Fibroblast of lung (primary cell): Measurements from ENCODE around the gene TTLL12. TPM values are rescaled to one million over a fixed set of nuclear protein-coding genes. Genes with fewer than 3 reads are reported as not detected.

ENCODE experiments used
- DNase-seq, 2 donors: peaks; one replicate each; pipeline versions ENCODE4 v3.0.0 to v3.0.0-alpha.2; 2010; ENCODE audit warnings: low read depth in 2 of 2
- H2AFZ ChIP-seq: 2 replicates; pipeline ENCODE4 v1.5.1; 2012; ENCODE audit warnings: low read length, control low read depth, inconsistent platforms
- H3K27ac ChIP-seq: 2 replicates; pipeline ENCODE4 v1.5.1; 2011; ENCODE audit warnings: low read length, control low read depth; ENCODE audit not compliant: insufficient read depth
- H3K27me3 ChIP-seq: 2 replicates; pipeline ENCODE4 v1.5.1; 2011; ENCODE audit warnings: mild to moderate bottlenecking, low read length; ENCODE audit not compliant: control insufficient read depth, insufficient read depth
- H3K36me3 ChIP-seq: 2 replicates; pipeline ENCODE4 v1.5.1; 2011; ENCODE audit warnings: low read length; ENCODE audit not compliant: control insufficient read depth, insufficient read depth
- H3K4me1 ChIP-seq: 2 replicates; pipeline ENCODE4 v1.5.1; 2011; ENCODE audit warnings: low read length; ENCODE audit not compliant: control insufficient read depth, insufficient read depth; ENCODE audit errors: extremely low read depth
- H3K4me2 ChIP-seq: 2 replicates; pipeline ENCODE4 v1.5.1; 2011; ENCODE audit warnings: low read length, control low read depth; ENCODE audit not compliant: insufficient read depth; ENCODE audit errors: extremely low read depth
- H3K4me3 ChIP-seq, 4 experiments: fragments of 200-600 bp in 1 of 4; sonication (generic) in 1 of 4; replicated peaks in 1 of 4; 2 replicates each; pipeline ENCODE4 v1.5.1; 2011 to 2016; ENCODE audit warnings: low read length in 4 of 4, low read depth in 3 of 4, mild to moderate bottlenecking in 3 of 4, control low read depth in 2 of 4, inconsistent platforms in 1 of 4, mixed read lengths in 1 of 4; ENCODE audit not compliant: insufficient read depth in 1 of 4; ENCODE audit errors: control extremely low read depth in 1 of 4
- H3K79me2 ChIP-seq: 2 replicates; pipeline ENCODE4 v1.5.1; 2012; ENCODE audit warnings: mild to moderate bottlenecking, low read length, inconsistent platforms; ENCODE audit not compliant: control insufficient read depth, insufficient read depth
- H3K9ac ChIP-seq: 2 replicates; pipeline ENCODE4 v1.5.1; 2011; ENCODE audit warnings: mild to moderate bottlenecking, low read length, control low read depth; ENCODE audit not compliant: insufficient read depth
- H3K9me3 ChIP-seq: 2 replicates; pipeline ENCODE4 v1.5.1; 2012; ENCODE audit warnings: low read depth, low read length; ENCODE audit not compliant: control insufficient read depth, insufficient read depth
- H4K20me1 ChIP-seq: 2 replicates; pipeline ENCODE4 v1.5.1; 2011; ENCODE audit warnings: low read length; ENCODE audit not compliant: control insufficient read depth, insufficient read depth; ENCODE audit errors: extremely low read depth
- CTCF ChIP-seq, 2 donors: IDR thresholded peaks in 1 of 2; conservative IDR thresholded peaks in 1 of 2; 1 replicate in 1 of 2; 2 replicates in 1 of 2; pipeline ENCODE4 v1.5.1; 2011 to 2012; ENCODE audit warnings: low read length in 2 of 2, control low read depth in 1 of 2, inconsistent platforms in 1 of 2, low read depth in 1 of 2, mild to moderate bottlenecking in 1 of 2
- EZH2 ChIP-seq: IDR thresholded peaks from 2 replicates; pipeline ENCODE4 v1.5.1; 2012; ENCODE audit warnings: low read length, control low read depth, mild to moderate bottlenecking; ENCODE audit errors: missing control alignments
- polyA plus RNA-seq, 2 donors: library from polyadenylated mRNA; depleted of rRNA in 1 of 2; stranded (reverse) in 1 of 2; unstranded in 1 of 2; fragments of >200 nt; gene quantifications; 2 replicates each; pipeline ENCODE4 v1.2.1, GENCODE V29; 2011 to 2012; ENCODE audit warnings: missing spikeins in 1 of 2
- total RNA-seq: library from RNA; depleted of rRNA; stranded (reverse); fragments of >200 nt; gene quantifications from 2 replicates; pipeline ENCODE4 v1.2.1, GENCODE V29; 2014

Gene TTLL12
- total and polyA plus RNA-seq, 2 donors (not counting 1 experiment from before 2014, with no cell fraction given): 6.0 to 14.7 TPM

DNA sequence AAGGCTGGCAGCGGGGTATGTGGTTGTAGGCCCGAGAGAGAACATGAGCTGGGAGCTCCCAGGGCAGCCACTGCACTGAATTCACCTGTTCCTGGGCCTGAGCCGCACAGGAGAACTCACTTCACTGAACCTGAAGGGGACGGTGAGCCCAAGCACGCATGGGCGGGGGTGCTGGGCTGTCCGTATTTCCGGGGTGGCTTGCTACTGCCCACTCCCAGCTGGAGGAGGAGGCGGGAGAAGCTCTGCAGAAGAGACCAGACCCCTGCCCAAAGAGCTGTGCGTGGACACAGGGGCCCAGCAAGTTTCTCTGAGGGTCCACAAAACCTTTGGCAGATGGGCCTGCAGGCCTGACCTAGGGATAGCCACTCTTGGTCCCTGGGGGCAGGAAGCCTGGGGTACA, 4.8 kb downstream of the TTLL12 start:
- H3K27ac ChIP-seq: no peak overlapping the region
- H4K20me1 ChIP-seq: no peaks in the 10 kb centered on the region
- no peaks in the 10 kb centered on the region for H3K27me3 ChIP-seq
- H3K4me1 ChIP-seq: peaks cover 5% of the 10 kb centered on the region
- no peak overlapping the region for H3K4me2 ChIP-seq
- DNase-seq: no peak
- no peak overlapping the region for H2AFZ ChIP-seq
- no peak overlapping the region for H3K4me3 ChIP-seq
- no peak for TF ChIP-seq CTCF (conservative IDR thresholded peaks at IDR 0.05 in 1 of 2, IDR thresholded peaks at IDR 0.05 in 1 of 2; ENCODE audit: low read depth in 1 of 2, low read length in 2 of 2)
- no peak for TF ChIP-seq EZH2
- no peaks in the 10 kb centered on the region for H3K9me3 ChIP-seq
- peaks cover 6% of the 10 kb centered on the region for H3K79me2 ChIP-seq
- peaks cover 19% of the 10 kb centered on the region for H3K36me3 ChIP-seq
- no peak overlapping the region for H3K9ac ChIP-seq

DNA sequence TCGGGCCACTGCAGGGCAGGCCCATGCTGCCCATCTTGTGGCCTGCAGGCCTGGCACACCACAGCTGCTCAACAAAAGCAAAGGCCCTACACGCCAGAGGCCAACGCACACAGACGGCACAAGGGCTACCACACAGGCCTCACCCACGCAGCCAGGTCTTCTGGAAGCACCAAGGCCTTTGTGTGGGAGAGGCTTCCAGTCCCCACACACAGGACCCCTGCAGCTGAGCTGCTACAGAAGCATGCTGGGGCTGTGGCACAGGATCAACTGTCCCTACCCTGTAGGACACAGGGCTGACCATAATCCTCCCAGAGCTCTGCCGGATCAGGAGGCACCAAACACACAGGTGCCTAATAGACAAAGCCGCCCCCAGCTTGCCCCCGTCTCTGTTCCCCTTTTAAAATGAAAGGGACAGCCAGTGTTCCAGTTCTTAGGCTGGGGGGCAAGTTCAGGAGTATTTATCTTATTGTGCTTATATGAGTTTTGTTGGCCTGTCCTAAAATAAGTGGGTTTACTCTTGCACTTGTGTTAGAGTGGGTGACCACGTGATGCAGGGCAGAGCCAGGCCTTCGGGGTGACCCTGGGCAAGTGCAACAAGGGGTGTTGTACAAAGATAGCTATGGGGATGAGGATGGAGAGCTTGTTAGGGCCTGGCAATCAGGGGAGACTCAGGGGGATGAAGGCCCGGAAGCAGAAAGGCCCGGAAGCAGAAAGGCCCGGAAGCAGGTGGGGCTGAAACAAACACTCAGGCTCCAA, 5.4 kb downstream of the TTLL12 start:
- H3K27me3 ChIP-seq: no peaks in the 10 kb centered on the region
- no peaks in the 10 kb centered on the region for H4K20me1 ChIP-seq
- H3K36me3 ChIP-seq: peaks cover 19% of the 10 kb centered on the region
- no peak for DNase-seq
- peaks cover 5% of the 10 kb centered on the region for H3K4me1 ChIP-seq
- H3K4me2 ChIP-seq: no peak overlapping the region
- no peak overlapping the region for H3K4me3 ChIP-seq
- peaks cover 6% of the 10 kb centered on the region for H3K79me2 ChIP-seq
- no peak overlapping the region for H3K9ac ChIP-seq
- TF ChIP-seq EZH2: no peak
- H3K9me3 ChIP-seq: no peaks in the 10 kb centered on the region
- no peak overlapping the region for H2AFZ ChIP-seq
- H3K27ac ChIP-seq: no peak overlapping the region

DNA sequence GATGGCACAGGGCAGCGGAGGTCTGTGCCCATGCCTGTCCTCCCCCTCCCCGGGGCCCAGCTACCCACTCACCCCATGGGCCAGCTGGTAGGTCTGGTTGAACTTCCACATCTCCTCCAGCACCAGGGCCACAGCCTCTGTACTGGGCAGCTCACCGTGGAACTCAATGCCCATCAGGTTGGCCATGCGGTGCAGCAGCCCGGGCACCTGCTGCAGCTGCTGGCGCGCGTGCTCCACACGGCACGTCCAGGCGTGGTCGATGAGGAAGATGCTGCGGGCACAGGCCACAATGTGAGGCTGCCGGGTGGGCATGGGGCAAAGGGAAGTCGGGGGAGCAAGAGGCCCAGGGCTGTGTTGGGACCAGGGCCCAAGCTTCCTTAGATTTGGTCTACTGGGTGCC, 6.3 kb downstream of the TTLL12 start:
- H3K9me3 ChIP-seq: no peaks in the 10 kb centered on the region
- H3K9ac ChIP-seq: no peak overlapping the region
- H4K20me1 ChIP-seq: no peaks in the 10 kb centered on the region
- H2AFZ ChIP-seq: no peak overlapping the region
- H3K79me2 ChIP-seq: peaks cover 5% of the 10 kb centered on the region
- H3K36me3 ChIP-seq: peaks cover 19% of the 10 kb centered on the region
- no peak for DNase-seq
- H3K4me1 ChIP-seq: peaks cover 4% of the 10 kb centered on the region
- H3K27ac ChIP-seq: no peak overlapping the region
- no peak overlapping the region for H3K4me2 ChIP-seq
- H3K27me3 ChIP-seq: no peaks in the 10 kb centered on the region
- H3K4me3 ChIP-seq: no peak overlapping the region
- no peak for TF ChIP-seq CTCF (conservative IDR thresholded peaks at IDR 0.05 in 1 of 2, IDR thresholded peaks at IDR 0.05 in 1 of 2; ENCODE audit: low read depth in 1 of 2, low read length in 2 of 2)
- no peak for TF ChIP-seq EZH2
